ENCODE results near the gene MAN2B2.

DNA sequence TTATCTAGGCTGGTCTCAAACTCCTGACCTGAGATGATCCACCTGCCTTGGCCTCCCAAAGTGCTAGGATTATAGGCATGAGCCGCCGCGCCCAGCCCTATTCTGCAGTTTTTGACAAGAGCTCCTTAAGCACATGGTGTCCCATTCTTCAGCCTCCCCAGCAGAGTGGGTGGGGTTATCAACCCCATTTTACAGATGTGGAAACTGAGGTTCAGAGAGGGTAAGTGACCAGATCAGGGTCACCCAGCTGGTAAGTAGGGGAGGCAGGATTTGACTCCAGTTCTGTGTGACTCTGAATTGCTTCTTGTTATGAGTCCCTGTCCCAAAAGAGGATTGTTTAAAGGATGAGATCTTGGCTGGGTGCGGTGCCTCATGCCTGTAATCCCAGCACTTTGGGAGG, 14.5 kb downstream of the MAN2B2 start:
- TF ChIP-seq CTCF (IDR thresholded peaks at IDR 0.05; ENCODE audit: low read depth, low read length) (no peak), EZH2phosphoT487 (IDR thresholded peaks at IDR 0.05; ENCODE audit: low read depth) (no peak)
